GM12878 (cell line): ENCODE data around the gene CDH4. TPM values are rescaled to one million over a fixed set of nuclear protein-coding genes. Genes with fewer than 3 reads are reported as not detected.

ENCODE experiments used
- ATAC-seq: fragments of 200-7000 bp; cut with Tn5 transposase; 3 replicates; pipeline ENCODE4 v1.9.1; 2020; ENCODE audit warnings: mild to moderate bottlenecking, moderate library complexity
- BruUV-seq: library from RNA; stranded (reverse); fragments of 400-500 nt; replicated peaks from 2 replicates; lab custom pipeline; 2021; lab: Mats Ljungman, UMichigan
- CTCF ChIA-PET: fragments of 300-600 bp; sonication (Branson Sonifier 250); formaldehyde crosslinking; extraction: SDS; loops from one replicate; lab custom pipeline; 2021; ENCODE audit warnings: inconsistent platforms; lab: Yijun Ruan, JAX
- POLR2A ChIA-PET: fragments of 350-600 bp; formaldehyde crosslinking; extraction: SDS; loops from one replicate; lab custom pipeline; 2021; ENCODE audit warnings: inconsistent platforms; lab: Charles Lee
- RAD21 ChIA-PET: fragments of 300-600 bp; sonication (Branson Sonifier 250); formaldehyde crosslinking; loops from one replicate; lab custom pipeline; 2023; ENCODE audit warnings: antibody characterized with exemption; ENCODE audit not compliant: unreplicated experiment; lab: Charles Lee
- SMC1A ChIA-PET: fragments of 300-600 bp; sonication (Branson Sonifier 250); formaldehyde crosslinking; loops from one replicate; lab custom pipeline; 2023; ENCODE audit not compliant: unreplicated experiment, uncharacterized antibody; lab: Charles Lee
- DNase-seq: peaks from one replicate; pipeline ENCODE4 v3.0.0-alpha.2; 2011; ENCODE audit warnings: low read depth, low spot score
- FAIRE-seq: peaks from 3 replicates; lab custom pipeline; 2011; peaks lifted over from hg19 to GRCh38; lab: Jason Lieb, UNC
- H2AFZ ChIP-seq: 2 replicates; pipeline ENCODE4 v1.6.0; 2011; ENCODE audit warnings: low read depth, low read length, control low read depth; ENCODE audit not compliant: control insufficient read depth
- H3K27ac ChIP-seq: 2 replicates; pipeline ENCODE4 v1.5.1; 2011; ENCODE audit warnings: control low read depth; ENCODE audit not compliant: control insufficient read depth, insufficient read depth
- H3K27me3 ChIP-seq, 2 experiments: replicated peaks in 1 of 2; 2 replicates each; pipeline versions ENCODE4 v1.6.0 to v1.6.1; 2011; ENCODE audit warnings: low read length in 1 of 2; ENCODE audit not compliant: control insufficient read depth in 2 of 2, insufficient read depth in 2 of 2
- H3K36me3 ChIP-seq, 2 experiments: 2 replicates each; pipeline ENCODE4 v1.5.1; 2011; ENCODE audit warnings: low read length in 1 of 2; ENCODE audit not compliant: control insufficient read depth in 2 of 2, insufficient read depth in 2 of 2
- H3K4me1 ChIP-seq: 2 replicates; pipeline ENCODE4 v1.6.1; 2011; ENCODE audit warnings: mild to moderate bottlenecking, low read length, moderate library complexity, mixed read lengths; ENCODE audit not compliant: control insufficient read depth, insufficient read depth
- H3K4me2 ChIP-seq: 2 replicates; pipeline ENCODE4 v1.6.0; 2011; ENCODE audit warnings: control low read depth; ENCODE audit not compliant: control insufficient read depth, insufficient read depth
- H3K4me3 ChIP-seq: fragments of 200-600 bp; sonication (generic); 2 replicates; pipeline ENCODE4 v1.5.1; 2016
- H3K79me2 ChIP-seq: 2 replicates; pipeline ENCODE4 v1.6.0; 2011; ENCODE audit warnings: low read length; ENCODE audit not compliant: control insufficient read depth, insufficient read depth
- H3K9ac ChIP-seq: 2 replicates; pipeline ENCODE4 v1.8.0; 2011; ENCODE audit warnings: low read length, control low read depth, mixed read lengths; ENCODE audit not compliant: control insufficient read depth, insufficient read depth
- H3K9me3 ChIP-seq: replicated peaks from 3 replicates; pipeline ENCODE4 v1.5.1; 2011; ENCODE audit warnings: mild to moderate bottlenecking, low read length; ENCODE audit not compliant: control insufficient read depth, insufficient read depth
- H4K20me1 ChIP-seq: 2 replicates; pipeline ENCODE4 v1.6.0; 2011; ENCODE audit not compliant: control insufficient read depth, insufficient read depth
- BMI1 ChIP-seq: fragments of 450-650 bp; IDR thresholded peaks from 2 replicates; pipeline ENCODE4 v1.6.1; 2016; ENCODE audit warnings: mild to moderate bottlenecking, moderate library complexity, borderline replicate concordance
- CBX3 ChIP-seq: fragments of 200-600 bp; sonication (generic); IDR thresholded peaks from 2 replicates; pipeline ENCODE4 v1.6.1; 2016; ENCODE audit warnings: low read depth, borderline replicate concordance
- GATAD2B ChIP-seq: fragments of 450-650 bp; conservative IDR thresholded peaks from 2 replicates; pipeline ENCODE4 v1.6.1; 2017; ENCODE audit warnings: low read depth, mild to moderate bottlenecking, moderate library complexity
- HCFC1 ChIP-seq: fragments of 150-350 bp; IDR thresholded peaks from 2 replicates; pipeline ENCODE4 v1.6.1; 2014; ENCODE audit warnings: low read length
- IRF5 ChIP-seq: fragments of 450-650 bp; IDR thresholded peaks from 2 replicates; pipeline ENCODE4 v1.6.1; 2017; ENCODE audit warnings: borderline replicate concordance
- MYC ChIP-seq: IDR thresholded peaks from 2 replicates; pipeline ENCODE4 v1.6.1; 2011; ENCODE audit warnings: mild to moderate bottlenecking, low read length, moderate library complexity, inconsistent platforms; ENCODE audit not compliant: insufficient read depth, insufficient replicate concordance, insufficient read length, severe bottlenecking
- NRF1 ChIP-seq: conservative IDR thresholded peaks from 2 replicates; pipeline ENCODE4 v1.6.1; 2011; ENCODE audit warnings: mild to moderate bottlenecking, low read depth, low read length, improper control_type of control experiment
- POU2F2 ChIP-seq: IDR thresholded peaks from 3 replicates; pipeline ENCODE4 v1.6.1; 2011; ENCODE audit warnings: low read depth, mild to moderate bottlenecking, low read length, borderline replicate concordance
- RUNX3 ChIP-seq: IDR thresholded peaks from 2 replicates; pipeline ENCODE4 v1.6.1; 2012; ENCODE audit warnings: low read length, inconsistent platforms
- SMAD1 ChIP-seq: fragments of 450-650 bp; IDR thresholded peaks from 2 replicates; pipeline ENCODE4 v1.6.1; 2018; ENCODE audit warnings: mild to moderate bottlenecking, low read depth; ENCODE audit not compliant: partially characterized antibody
- SREBF1 ChIP-seq: IDR thresholded peaks from 2 replicates; pipeline ENCODE4 v1.6.1; 2012; ENCODE audit warnings: mild to moderate bottlenecking, low read length
- SREBF2 ChIP-seq: IDR thresholded peaks from 2 replicates; pipeline ENCODE4 v1.6.1; 2012; ENCODE audit warnings: mild to moderate bottlenecking, low read length
- TAF1 ChIP-seq: IDR thresholded peaks from 2 replicates; pipeline ENCODE4 v1.6.1; 2011; ENCODE audit warnings: mild to moderate bottlenecking, low read depth, low read length, borderline replicate concordance
- ZNF207 ChIP-seq: fragments of 450-650 bp; IDR thresholded peaks from 2 replicates; pipeline ENCODE4 v1.6.1; 2014; ENCODE audit warnings: antibody characterized with exemption, mild to moderate bottlenecking, borderline replicate concordance
- WGBS: methylation state at CpG from one replicate; pipeline ENCODE4 v1.1.6; 2016; ENCODE audit warnings: low lambda C conversion rate; ENCODE audit not compliant: insufficient replicate concordance, insufficient coverage; ENCODE audit errors: missing lambda C conversion rate; 5-methylcytosine and 5-hydroxymethylcytosine counted together
- in situ Hi-C: fragments of 300-500 bp; cut with MboI; formaldehyde crosslinking; loops from 9 replicates; pipeline ENCODE4 v1.14.3; 2018; ENCODE audit warnings: mixed read lengths
- intact Hi-C: fragments of 100-400 bp; cut with micrococcal nuclease; formaldehyde crosslinking; loops from one replicate; pipeline ENCODE4 v1.14.2; 2022; ENCODE audit not compliant: unreplicated experiment
- polyA plus RNA-seq, 11 experiments: library from polyadenylated mRNA; depleted of rRNA in 4 of 11; unstranded in 6 of 11; stranded (reverse) in 5 of 11; fragments of >200 nt; fragmentation: Nextera tagmentation in 4 of 11; fragmentation: Illumina TruSeq in 1 of 11; extraction: Ambion mirVana in 4 of 11; extraction: Trizol in 1 of 11; gene quantifications; 1 replicate in 1 of 11; 2 replicates in 10 of 11; pipeline versions ENCODE4 v1.2.1 to v1.2.3, GENCODE V29; 2011 to 2016; ENCODE audit warnings: inconsistent platforms in 2 of 11, missing spikeins in 2 of 11, low read depth in 1 of 11
- total RNA-seq, 4 experiments: library from RNA; depleted of rRNA in 3 of 4; stranded (reverse); fragments of >200 nt in 3 of 4; fragmentation: Illumina TruSeq in 1 of 4; extraction: Trizol in 1 of 4; gene quantifications; 2 replicates each; pipeline versions ENCODE4 v1.2.1 to v1.2.3, GENCODE V29; 2013 to 2021
- TF ChIP-seq, protein P1 (sequence below): IDR thresholded peaks from 2 replicates; pipeline ENCODE4 v1.6.1; 2011; ENCODE audit warnings: borderline replicate concordance, low read depth, mild to moderate bottlenecking, moderate library complexity, mixed read lengths, low read length; ENCODE audit not compliant: insufficient read depth; ENCODE audit errors: extremely low read length
- TF ChIP-seq, protein P2 (sequence below): IDR thresholded peaks from 2 replicates; pipeline ENCODE4 v1.6.1; 2011; ENCODE audit warnings: borderline replicate concordance, low read depth, mild to moderate bottlenecking, moderate library complexity, low read length; ENCODE audit not compliant: insufficient read depth, poor library complexity, severe bottlenecking

The CDH4 gene
- total and polyA plus RNA-seq, 10 of the 15 experiments (the other 5 are each of a cell fraction or from before 2014, with no cell fraction given): not detected

DNA sequence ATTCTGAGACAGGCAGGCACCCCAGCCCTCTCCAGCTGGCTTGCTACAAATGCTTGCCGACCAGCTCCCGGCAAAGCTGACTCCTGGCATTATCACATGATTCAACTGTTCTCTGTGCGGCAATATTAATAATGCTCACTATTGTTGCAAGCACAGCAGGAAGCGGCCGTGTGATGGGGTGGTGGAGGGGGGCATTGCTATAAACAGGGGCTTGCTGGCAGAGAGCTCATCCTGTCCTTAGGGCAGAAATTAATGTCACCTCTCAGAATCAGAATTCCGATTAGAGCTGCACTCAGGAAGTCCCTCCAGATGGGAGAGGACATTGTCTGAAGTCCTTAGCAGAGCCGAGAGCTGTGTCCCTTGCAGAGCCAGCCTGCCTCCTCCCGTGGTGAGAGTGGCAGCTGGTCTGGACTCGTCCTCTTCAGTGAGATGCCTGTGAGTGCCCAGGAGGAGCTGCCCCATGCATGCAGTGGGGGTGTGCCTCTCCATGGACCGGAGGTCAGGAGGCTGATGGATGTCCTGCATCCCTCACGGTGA lies 162.5 kb downstream of the CDH4 start:
- no peak for FAIRE-seq
- ChIA-PET POLR2A (no interaction called here), RAD21 (no interaction called here), SMC1A (no interaction called here), CTCF (no interaction called here)
- no peaks in the 10 kb centered on the region for H3K4me1 ChIP-seq
- no peak overlapping the region for H3K27ac ChIP-seq
- TF ChIP-seq NRF1: no peak
- TF ChIP-seq MYC: no peak
- no peak for TF ChIP-seq ZNF207
- TF ChIP-seq POU2F2: no peak
- TF ChIP-seq RUNX3: no peak
- no peak for TF ChIP-seq BMI1
- no peaks in the 10 kb centered on the region for H4K20me1 ChIP-seq
- no peak for ATAC-seq
- no peak overlapping the region for H3K4me3 ChIP-seq
- 29% methylated on average over 11 of the region's 11 CpGs for WGBS
- no peak for DNase-seq
- H3K79me2 ChIP-seq: no peaks in the 10 kb centered on the region
- H3K27me3 ChIP-seq: no peaks in the 10 kb centered on the region
- H2AFZ ChIP-seq: no peak overlapping the region
- H3K9me3 ChIP-seq: no peaks in the 10 kb centered on the region; the same call in 2 of the 3 replicates
- no TSS peak for BruUV-seq
- intact Hi-C loops (no loop called here), in situ Hi-C loops (no loop called here)
- no peak overlapping the region for H3K4me2 ChIP-seq
- H3K36me3 ChIP-seq: no peaks in the 10 kb centered on the region
- no peak overlapping the region for H3K9ac ChIP-seq

DNA sequence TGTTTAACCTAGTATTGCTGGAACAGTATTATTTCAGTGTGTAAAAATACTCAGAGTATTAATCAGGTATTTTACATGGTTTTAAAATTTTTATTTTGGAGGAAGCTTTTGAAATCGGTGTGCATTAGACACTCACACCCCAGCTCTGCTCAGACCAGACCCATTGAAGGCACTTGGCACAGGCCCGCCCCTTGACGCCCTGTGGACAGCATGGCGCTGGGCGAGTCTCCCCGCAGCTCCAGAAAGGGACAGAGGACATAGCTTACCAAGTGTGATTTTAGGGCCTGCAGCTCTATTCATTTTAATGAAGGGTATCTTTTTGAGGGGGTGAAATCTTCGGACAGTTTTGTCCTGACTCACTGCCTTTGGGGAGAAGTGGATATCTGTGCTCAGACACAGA lies 164.5 kb downstream of the CDH4 start:
- H4K20me1 ChIP-seq: no peaks in the 10 kb centered on the region
- RAD21 ChIA-PET: no interaction called here
- FAIRE-seq (no peak), ATAC-seq (no peak), DNase-seq (no peak)
- H3K79me2 ChIP-seq: no peaks in the 10 kb centered on the region
- no peak overlapping the region for H2AFZ ChIP-seq
- intact Hi-C loops: no loop called here
- SMC1A ChIA-PET: no interaction called here
- H3K36me3 ChIP-seq: no peaks in the 10 kb centered on the region
- BruUV-seq: no TSS peak
- no peak overlapping the region for H3K4me2 ChIP-seq
- CTCF ChIA-PET: no interaction called here
- no peaks in the 10 kb centered on the region for H3K27me3 ChIP-seq
- WGBS: 26% methylated on average over 7 of the region's 7 CpGs
- in situ Hi-C loops: no loop called here
- no peaks in the 10 kb centered on the region for H3K4me1 ChIP-seq
- POLR2A ChIA-PET: no interaction called here
- no peaks in the 10 kb centered on the region; the same call in 2 of the 3 replicates for H3K9me3 ChIP-seq
- H3K27ac ChIP-seq: no peak overlapping the region
- no peak overlapping the region for H3K4me3 ChIP-seq
- H3K9ac ChIP-seq: no peak overlapping the region
- no peak for TF ChIP-seq HCFC1
- no peak for TF ChIP-seq IRF5
- TF ChIP-seq CBX3: no peak
- no peak for TF ChIP-seq TAF1
- TF ChIP-seq, protein P1, sequence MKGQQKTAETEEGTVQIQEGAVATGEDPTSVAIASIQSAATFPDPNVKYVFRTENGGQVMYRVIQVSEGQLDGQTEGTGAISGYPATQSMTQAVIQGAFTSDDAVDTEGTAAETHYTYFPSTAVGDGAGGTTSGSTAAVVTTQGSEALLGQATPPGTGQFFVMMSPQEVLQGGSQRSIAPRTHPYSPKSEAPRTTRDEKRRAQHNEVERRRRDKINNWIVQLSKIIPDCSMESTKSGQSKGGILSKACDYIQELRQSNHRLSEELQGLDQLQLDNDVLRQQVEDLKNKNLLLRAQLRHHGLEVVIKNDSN: no peak
- no peak for TF ChIP-seq SREBF1
- TF ChIP-seq SMAD1: no peak
- no peak for TF ChIP-seq GATAD2B
- TF ChIP-seq, protein P2, sequence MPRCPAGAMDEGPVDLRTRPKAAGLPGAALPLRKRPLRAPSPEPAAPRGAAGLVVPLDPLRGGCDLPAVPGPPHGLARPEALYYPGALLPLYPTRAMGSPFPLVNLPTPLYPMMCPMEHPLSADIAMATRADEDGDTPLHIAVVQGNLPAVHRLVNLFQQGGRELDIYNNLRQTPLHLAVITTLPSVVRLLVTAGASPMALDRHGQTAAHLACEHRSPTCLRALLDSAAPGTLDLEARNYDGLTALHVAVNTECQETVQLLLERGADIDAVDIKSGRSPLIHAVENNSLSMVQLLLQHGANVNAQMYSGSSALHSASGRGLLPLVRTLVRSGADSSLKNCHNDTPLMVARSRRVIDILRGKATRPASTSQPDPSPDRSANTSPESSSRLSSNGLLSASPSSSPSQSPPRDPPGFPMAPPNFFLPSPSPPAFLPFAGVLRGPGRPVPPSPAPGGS: no peak
- TF ChIP-seq SREBF2: no peak
